ENCODE results near the gene RHD.
A peak's percentile ranks its signal among the peaks of the same experiment; 100 is the strongest.
"Not testable (repeated sequence)": the region's sequence is repeated elsewhere in the genome, so short reads cannot be mapped to it uniquely, and the experiment has no call there.

The RHD gene

GRCh38 chr1:25257196-25257595 is 15.1 kb upstream of the RHD start:
- no peak for DNase-seq

- DNase-seq, result not testable (repeated sequence)
Measured at GRCh38 chr1:25259813-25260212, 12.5 kb upstream of the RHD start.

- not testable (repeated sequence) for DNase-seq
Measured at GRCh38 chr1:25260336-25260735, 12.0 kb upstream of the RHD start.

GRCh38 chr1:25266554-25267287 is 5.6 kb upstream of the RHD start:
- DNase-seq, result peak; percentile 7

GRCh38 chr1:25267288-25268142 is 4.8 kb upstream of the RHD start:
- peak; percentile 90 for DNase-seq

- DNase-seq, result peak; percentile 3
Measured at GRCh38 chr1:25268143-25268760, 4.1 kb upstream of the RHD start.

GRCh38 chr1:25275648-25276047 is 3.3 kb downstream of the RHD start:
- not testable (repeated sequence) for DNase-seq

GRCh38 chr1:25277295-25277694 is 5.0 kb downstream of the RHD start:
- not testable (repeated sequence) for DNase-seq

- not testable (repeated sequence) for DNase-seq
Measured at GRCh38 chr1:25278358-25278757, 6.0 kb downstream of the RHD start.

GRCh38 chr1:25278790-25279189 is 6.5 kb downstream of the RHD start:
- DNase-seq, result not testable (repeated sequence)

GRCh38 chr1:25279693-25280111 is 7.4 kb downstream of the RHD start:
- not testable (repeated sequence) for DNase-seq

- DNase-seq, result not testable (repeated sequence)
Measured at GRCh38 chr1:25285862-25286261, 13.6 kb downstream of the RHD start.

GRCh38 chr1:25287164-25287563 is 14.9 kb downstream of the RHD start:
- DNase-seq, result not testable (repeated sequence)

- not testable (repeated sequence) for DNase-seq
Measured at GRCh38 chr1:25288573-25289101, 16.3 kb downstream of the RHD start.

- not testable (repeated sequence) for DNase-seq
Measured at GRCh38 chr1:25290043-25290442, 17.7 kb downstream of the RHD start.

- DNase-seq, result not testable (repeated sequence)
Measured at GRCh38 chr1:25293426-25293825, 21.1 kb downstream of the RHD start.

GRCh38 chr1:25294889-25295826 is 22.8 kb downstream of the RHD start:
- DNase-seq, result not testable (repeated sequence)

GRCh38 chr1:25296501-25296900 is 24.2 kb downstream of the RHD start:
- not testable (repeated sequence) for DNase-seq

- not testable (repeated sequence) for DNase-seq
Measured at GRCh38 chr1:25300729-25301128, 28.4 kb downstream of the RHD start.

GRCh38 chr1:25302330-25302729 is 30.0 kb downstream of the RHD start:
- DNase-seq, result not testable (repeated sequence)

GRCh38 chr1:25304936-25305335 is 32.6 kb downstream of the RHD start:
- DNase-seq, result not testable (repeated sequence)

GRCh38 chr1:25308168-25308567 is 35.9 kb downstream of the RHD start:
- not testable (repeated sequence) for DNase-seq
